G401 (cell line): ENCODE measurements around the gene OTUD5. TPM values are rescaled to one million over a fixed set of nuclear protein-coding genes. Genes with fewer than 3 reads are reported as not detected.
"Not testable (repeated sequence)": the region's sequence is repeated elsewhere in the genome, so short reads cannot be mapped to it uniquely, and the experiment has no call there.

Source experiments
- DNase-seq: peaks from one replicate; pipeline ENCODE4 v3.0.0-alpha.2; 2015; ENCODE audit warnings: low spot score
- in situ Hi-C: cut with HindIII; loops from 2 replicates; pipeline ENCODE4 v1.10.0; 2016; ENCODE audit warnings: low sequenced_read_pairs, mixed read lengths
- total RNA-seq: library from RNA; depleted of rRNA; stranded (reverse); fragments of >200 nt; shearing (Covaris generic); gene quantifications from 2 replicates; pipeline ENCODE4 v1.2.3, GENCODE V29; 2014; rRNA removed

OTUD5 gene
- total RNA-seq, 1 experiment from 2014 or later = 75.2 TPM

DNA sequence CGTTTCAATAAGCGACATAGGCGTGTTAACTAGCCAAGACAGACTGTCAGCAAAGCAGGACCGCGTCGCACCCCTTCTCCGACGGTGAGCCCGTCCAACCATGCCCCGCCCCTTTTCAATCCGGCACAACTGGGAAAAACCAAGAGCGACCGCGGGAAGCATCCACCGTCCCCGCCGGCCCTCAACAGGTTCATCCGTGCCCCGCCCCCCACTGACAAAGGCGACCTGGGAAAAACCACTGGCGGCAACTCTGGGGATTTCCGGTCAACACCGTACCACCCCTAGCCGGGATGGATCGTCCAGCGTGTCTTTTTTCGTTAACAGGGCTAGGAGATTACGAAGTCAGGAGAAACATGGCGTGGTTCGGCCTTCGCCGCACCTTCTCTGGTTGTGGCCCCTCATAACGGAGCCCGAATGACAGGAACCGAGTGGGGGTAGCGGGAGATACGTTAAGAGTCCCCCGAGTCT, 60.2 kb downstream of the OTUD5 start:
- peak; percentile 77 for DNase-seq
- in situ Hi-C loops = no loop called here

DNA sequence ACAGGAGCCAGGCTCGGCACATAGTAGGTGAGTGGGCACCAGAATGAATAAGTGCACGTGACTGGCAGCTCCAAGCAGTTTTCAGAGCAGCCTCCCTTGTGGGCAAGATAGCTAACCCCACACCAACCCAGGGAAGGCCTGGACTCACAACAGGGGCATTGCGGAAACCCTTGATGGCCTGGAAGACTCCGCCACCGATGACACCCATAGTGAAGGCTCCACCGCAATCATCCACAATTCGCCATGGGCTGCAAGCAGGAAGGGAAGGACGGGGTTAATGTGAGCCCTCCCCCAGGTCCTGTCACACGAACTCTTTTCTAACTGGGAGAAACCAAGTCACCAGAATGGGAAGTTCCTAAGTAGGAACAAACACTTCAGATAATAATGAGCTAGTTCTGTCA, 60.8 kb downstream of the OTUD5 start:
- peak; percentile 46 for DNase-seq
- in situ Hi-C loops = no loop called here

DNA sequence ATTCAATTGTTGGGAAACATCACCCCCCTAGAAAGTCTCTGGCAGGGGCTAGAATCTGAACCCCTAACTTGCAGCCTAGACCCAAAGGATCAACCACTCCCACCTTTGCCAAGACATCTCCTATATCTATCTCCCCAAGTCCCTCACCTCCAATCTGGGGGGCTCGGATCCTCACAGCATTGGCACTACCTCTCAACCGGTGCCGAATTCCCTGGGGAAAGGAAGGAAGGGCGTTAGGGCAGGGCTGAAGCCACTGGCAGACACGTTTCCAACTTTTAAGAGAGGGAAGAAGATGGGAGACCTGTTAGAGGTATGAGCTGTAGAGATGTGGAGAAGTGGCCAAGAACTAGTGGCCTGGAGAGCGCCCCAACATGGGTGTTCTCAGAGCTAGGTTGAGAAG, 62.5 kb downstream of the OTUD5 start:
- DNase-seq = no peak
- in situ Hi-C loops = no loop called here

DNA sequence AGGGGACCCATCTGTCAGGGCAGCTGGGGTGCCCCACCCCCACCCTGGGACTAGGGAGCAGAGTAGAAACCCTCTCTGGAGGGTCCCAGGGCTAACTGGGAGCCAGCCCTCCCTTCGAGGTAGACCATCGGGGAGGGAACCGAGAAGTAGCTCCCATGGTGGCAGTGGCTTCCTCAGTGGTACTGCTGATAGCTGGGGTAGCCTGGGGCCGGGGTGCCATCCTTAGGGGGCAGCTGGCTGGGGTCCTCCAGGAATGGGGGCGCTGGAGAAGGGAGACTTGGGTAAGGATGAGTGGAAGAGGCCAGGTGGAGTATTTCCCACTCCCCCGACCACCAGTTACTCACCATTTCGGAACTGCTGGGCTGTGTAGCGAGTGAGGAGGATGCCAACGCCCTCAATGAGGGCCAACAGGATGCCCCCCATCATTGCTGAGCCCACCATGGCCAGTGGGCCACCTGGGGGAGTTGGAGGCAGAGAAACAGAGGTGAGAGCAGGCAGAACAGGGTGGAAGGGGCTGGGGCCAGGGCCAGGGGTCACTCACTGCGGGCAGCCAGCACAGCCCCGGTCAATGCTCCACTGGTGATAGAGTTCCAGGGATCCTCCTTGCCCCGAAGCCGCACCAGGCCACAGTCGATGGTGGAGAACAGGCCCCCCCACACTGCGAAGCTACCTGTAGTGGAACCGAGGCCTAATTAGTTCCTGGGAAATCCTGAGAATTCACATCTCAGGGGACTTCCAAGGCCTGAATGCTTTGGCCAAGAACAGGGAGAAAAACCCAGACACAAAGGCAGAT, 63.7 kb downstream of the OTUD5 start:
- no peak for DNase-seq
- in situ Hi-C loops = no loop called here

DNA sequence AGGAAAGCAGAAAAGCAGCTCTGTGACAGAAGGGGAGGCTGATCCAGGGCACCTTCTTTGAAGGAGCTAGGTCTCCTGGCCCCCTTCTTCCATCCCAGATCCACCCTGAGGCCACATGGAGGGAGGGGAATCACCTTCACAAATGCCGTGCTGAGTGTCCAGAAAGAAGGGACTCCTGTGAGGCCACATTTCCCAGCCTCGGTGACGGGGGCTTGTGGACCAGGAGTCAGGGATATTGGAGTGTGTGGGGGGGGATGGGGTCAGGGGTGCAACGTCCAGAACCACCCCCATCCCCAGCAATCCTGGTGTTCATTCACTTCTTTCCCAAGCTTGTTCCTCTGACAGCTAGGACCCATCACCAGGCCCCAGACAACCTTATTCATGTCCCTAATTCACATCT, 64.5 kb downstream of the OTUD5 start:
- in situ Hi-C loops = no loop called here
- DNase-seq = no peak

DNA sequence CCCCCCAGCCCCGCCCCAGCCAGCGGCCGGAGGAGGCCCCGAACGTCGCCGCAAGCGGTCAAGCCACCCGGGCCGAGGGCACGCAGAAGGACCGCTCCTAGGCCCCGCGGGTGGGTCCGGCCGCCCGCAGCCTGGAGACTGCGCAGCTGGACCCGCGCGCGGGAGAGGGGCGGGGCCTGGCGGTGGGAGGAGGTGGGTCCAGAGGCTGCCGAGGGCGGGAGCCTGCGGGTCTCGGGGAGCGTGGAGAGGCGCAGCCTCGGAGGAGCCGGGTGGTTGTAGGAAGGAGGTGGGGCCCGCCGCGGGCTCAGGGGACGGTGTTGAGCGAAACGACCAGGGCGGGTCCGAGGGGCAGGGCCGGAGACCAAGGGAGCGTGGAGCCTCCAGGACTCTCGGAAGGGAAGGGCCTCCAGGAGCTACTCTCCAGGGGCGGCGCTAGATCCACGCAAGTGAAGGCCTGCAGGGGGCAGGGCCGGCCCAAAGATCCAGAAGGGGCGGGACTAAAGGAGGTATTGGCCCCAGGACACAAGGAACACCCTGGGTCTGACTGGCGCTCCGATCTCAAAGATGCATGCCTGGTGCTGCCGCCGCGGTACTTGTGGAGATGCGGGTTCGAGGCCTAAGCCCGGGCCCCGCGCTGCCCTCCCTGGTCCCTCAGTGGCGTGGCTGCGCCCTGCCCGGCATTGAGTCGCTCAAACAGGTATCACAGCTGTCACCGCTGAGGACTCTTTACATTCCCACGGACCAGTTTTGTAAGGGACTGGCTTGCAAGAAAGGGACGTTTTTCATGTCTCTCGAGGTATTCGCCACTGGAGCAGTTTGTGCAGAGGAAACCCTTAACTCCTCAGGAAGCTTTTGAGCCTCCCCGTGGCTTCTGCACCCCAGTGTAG, 65.8 kb downstream of the OTUD5 start:
- DNase-seq = peak; percentile 87
- in situ Hi-C loops = no loop called here

DNA sequence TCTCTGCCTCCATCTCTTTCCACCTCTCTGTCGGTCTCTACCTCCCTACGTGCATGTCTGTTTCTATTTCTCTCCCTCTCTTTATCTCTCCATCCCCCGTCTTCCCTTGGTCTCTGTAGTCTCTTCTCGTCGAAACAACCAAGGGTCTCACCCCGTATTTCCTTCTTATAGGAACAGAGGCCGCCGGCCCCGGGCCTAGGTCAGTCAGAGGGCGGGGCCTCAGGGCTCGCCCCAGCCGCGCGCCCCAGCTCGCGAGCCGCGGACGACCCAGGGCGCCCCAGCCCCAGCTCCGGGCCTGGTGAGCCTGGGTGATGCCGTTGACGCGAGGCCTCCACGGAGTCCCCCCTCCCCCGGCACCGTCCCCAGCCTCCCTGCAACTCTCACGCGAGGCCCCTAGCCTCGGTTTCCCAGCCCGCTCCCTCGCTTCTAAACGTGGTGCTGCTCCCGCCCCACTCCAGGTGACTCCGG, 66.4 kb downstream of the OTUD5 start:
- in situ Hi-C loops = no loop called here
- peak; percentile 39 for DNase-seq

DNA sequence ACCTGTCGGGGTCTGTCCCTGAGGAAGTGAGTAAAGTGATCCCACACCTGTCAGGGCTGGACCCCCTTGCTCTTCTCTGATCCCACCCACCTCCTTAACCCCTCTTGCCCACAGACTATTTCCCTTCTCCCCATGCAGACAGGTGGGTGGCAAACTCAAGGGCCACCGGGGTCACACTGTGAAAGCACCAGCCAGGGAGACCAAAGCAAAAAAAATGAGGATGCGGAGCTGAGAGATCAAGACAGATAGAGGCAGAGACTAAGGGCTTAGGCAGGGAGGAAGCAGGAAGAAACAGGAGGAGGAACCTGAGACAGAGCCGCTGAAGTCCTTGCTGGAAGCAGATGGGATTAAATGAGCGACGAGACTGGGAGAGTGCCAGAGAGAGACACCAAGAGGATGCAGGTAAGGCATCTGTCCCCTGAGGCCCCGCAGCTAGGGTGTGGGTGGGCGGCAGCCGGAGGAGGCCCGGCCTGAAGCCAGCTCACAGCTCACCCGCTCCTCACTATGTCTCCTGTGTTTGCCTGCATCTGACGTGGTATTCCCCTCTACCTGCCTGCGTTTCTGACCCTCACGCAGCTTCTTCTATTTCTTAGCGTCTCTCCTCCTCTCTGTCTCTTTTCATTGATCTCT, 67.0 kb downstream of the OTUD5 start:
- in situ Hi-C loops = no loop called here
- DNase-seq = peak; percentile 41

DNA sequence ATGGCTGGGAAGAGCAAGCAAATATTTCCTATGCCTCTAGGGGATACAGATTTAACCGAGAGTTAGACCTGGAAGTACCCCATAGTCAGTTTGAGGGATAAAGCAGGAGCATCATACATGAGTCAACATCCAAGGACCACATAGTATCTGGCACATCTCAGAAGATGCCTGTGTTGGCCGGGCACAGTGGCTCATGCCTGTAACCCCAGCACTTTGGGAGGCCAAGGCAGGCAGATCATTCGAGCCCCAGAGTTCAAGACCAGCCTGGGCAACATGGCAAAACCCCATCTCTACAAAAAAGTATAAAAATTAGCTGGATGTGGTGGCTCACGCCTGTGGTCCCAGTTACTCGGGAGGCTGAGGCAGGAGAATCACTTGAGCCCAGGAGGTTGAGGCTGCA, 70.8 kb downstream of the OTUD5 start:
- in situ Hi-C loops = not testable (repeated sequence)

DNA sequence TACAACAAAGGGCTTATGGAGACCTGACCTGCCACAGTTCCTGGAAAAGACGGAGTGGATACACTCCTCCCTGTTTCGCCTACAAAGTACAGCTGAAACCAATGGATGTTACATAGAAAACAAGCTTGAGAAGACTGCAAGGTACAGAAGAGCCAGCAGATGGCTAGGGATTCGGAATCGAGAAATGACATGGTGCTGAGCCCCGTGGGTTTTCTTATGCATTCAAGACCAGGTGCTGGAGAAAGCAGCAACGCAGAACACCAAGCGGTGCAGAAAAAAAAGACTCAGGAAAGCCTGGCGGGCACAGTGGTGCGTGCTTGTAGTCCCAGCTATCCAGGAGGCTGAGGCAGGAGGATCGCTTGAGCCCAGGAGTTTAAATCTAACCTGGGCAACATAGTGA, 73.7 kb downstream of the OTUD5 start:
- in situ Hi-C loops = no loop called here
- DNase-seq = no peak

More for the DNA sequence above, 70.8 kb downstream of the OTUD5 start:
- not testable (repeated sequence) for DNase-seq

DNA sequence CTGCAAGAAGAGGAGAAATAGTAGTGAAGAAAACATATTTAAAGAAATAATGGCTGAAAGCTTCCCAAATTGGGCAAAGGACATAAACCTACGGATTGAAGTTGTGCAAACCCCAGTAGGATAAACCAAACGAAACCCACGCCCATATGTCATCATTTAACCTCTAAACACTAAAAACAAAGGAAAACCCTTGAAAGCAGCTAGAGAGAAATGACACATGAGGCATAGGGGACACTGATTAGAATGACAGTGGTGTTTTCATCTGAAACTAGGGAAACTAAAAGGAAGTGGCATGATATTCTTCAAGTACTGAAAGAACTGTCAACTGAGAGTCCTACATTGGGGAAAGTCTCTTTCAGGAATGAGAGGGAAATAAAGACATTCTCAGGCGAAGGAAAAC, 80.5 kb downstream of the OTUD5 start:
- DNase-seq, in situ Hi-C loops: not testable (repeated sequence)

Other genes starting within 250 kb of the OTUD5 start
- not detected in 2 replicates for gene GLOD5, start 195.9 kb downstream of the OTUD5 start, total RNA-seq
- gene GATA1, start 171.0 kb downstream of the OTUD5 start, total RNA-seq = not detected in 2 replicates
- gene HDAC6, start 155.5 kb downstream of the OTUD5 start, total RNA-seq = 67.8 and 118 TPM in 2 replicates
- gene ERAS, start 131.1 kb downstream of the OTUD5 start, total RNA-seq = 9.6 TPM in 1 of 2 replicates, not detected in the other
- 3.5 TPM in 1 of 2 replicates, not detected in the other for gene PCSK1N, start 122.0 kb downstream of the OTUD5 start, total RNA-seq
- gene TIMM17B, start 59.8 kb downstream of the OTUD5 start, total RNA-seq = 115 and 138 TPM in 2 replicates
- gene PQBP1, start 59.7 kb downstream of the OTUD5 start, total RNA-seq = 96.1 and 119 TPM in 2 replicates
- gene SLC35A2, start 46.0 kb downstream of the OTUD5 start, total RNA-seq = 10.1 and 15.7 TPM in 2 replicates
- gene PIM2, start 38.6 kb downstream of the OTUD5 start, total RNA-seq = 14.6 and 20.6 TPM in 2 replicates
- 0.37 and 0.44 TPM in 2 replicates for gene KCND1, start 14.2 kb upstream of the OTUD5 start, total RNA-seq
- gene GRIPAP1, start 44.7 kb upstream of the OTUD5 start, total RNA-seq = 19.1 and 22.9 TPM in 2 replicates
- 27.3 and 50.0 TPM in 2 replicates for gene TFE3, start 85.8 kb upstream of the OTUD5 start, total RNA-seq
- 0.12 and 0.98 TPM in 2 replicates for gene CCDC120, start 101.4 kb upstream of the OTUD5 start, total RNA-seq
- gene PRAF2, start 116.4 kb upstream of the OTUD5 start, total RNA-seq = 4.6 and 10.8 TPM in 2 replicates
- gene WDR45, start 122.3 kb upstream of the OTUD5 start, total RNA-seq = 18.6 and 36.0 TPM in 2 replicates
- 27.2 and 28.2 TPM in 2 replicates for gene GPKOW, start 166.1 kb upstream of the OTUD5 start, total RNA-seq
- 2.7 and 14.2 TPM in 2 replicates for gene MAGIX, start 205.2 kb upstream of the OTUD5 start, total RNA-seq
- gene PLP2, start 214.3 kb upstream of the OTUD5 start, total RNA-seq = 26.8 and 32.4 TPM in 2 replicates
- 15.4 and 18.4 TPM in 2 replicates for gene PRICKLE3, start 228.8 kb upstream of the OTUD5 start, total RNA-seq
- 8.7 and 13.8 TPM in 2 replicates for gene SYP, start 242.6 kb upstream of the OTUD5 start, total RNA-seq